Body of pancreas (tissue), 4 donors: ENCODE results near the gene ACTN4. TPM values are rescaled to one million over a fixed set of nuclear protein-coding genes. Genes with fewer than 3 reads are reported as not detected.
A peak's percentile ranks its signal among the peaks of the same experiment; 100 is the strongest.

Experiments used
- ATAC-seq: fragments of 150-250 bp; one replicate; pipeline ENCODE4 v1.9.1; 2016
- DNase-seq, 4 donors: peaks; one replicate each; pipeline ENCODE4 v3.0.0-alpha.2; 2019
- H3K27ac ChIP-seq, 4 donors: fragments of 200-600 bp; sonication (generic); 1 replicate in 3 of 4; 2 replicates in 1 of 4; pipeline versions ENCODE4 v1.5.1 to v1.6.1; 2016 to 2019; ENCODE audit warnings: mild to moderate bottlenecking in 1 of 4, mixed read lengths in 1 of 4, moderate library complexity in 1 of 4
- H3K27me3 ChIP-seq, 2 donors: fragments of 200-600 bp; sonication (generic); one replicate each; pipeline ENCODE4 v1.6.0; 2016; ENCODE audit warnings: mild to moderate bottlenecking in 1 of 2
- H3K36me3 ChIP-seq, 2 donors: fragments of 200-600 bp; sonication (generic); replicated peaks in 1 of 2; 2 replicates each; pipeline ENCODE4 v1.5.1; 2016; ENCODE audit warnings: low read depth in 2 of 2; ENCODE audit not compliant: insufficient read depth in 1 of 2
- H3K4me1 ChIP-seq: fragments of 200-600 bp; sonication (generic); one replicate; pipeline ENCODE4 v1.6.0; 2016
- H3K4me3 ChIP-seq, 2 donors: fragments of 200-600 bp; sonication (generic); 1 replicate in 1 of 2; 2 replicates in 1 of 2; pipeline ENCODE4 v1.5.1; 2016 to 2019
- H3K9me3 ChIP-seq, 3 donors: fragments of 200-600 bp; sonication (generic); 1 replicate in 2 of 3; 2 replicates in 1 of 3; pipeline ENCODE4 v1.5.1; 2016
- POLR2A ChIP-seq, 3 donors: fragments of 450-650 bp; IDR thresholded peaks; one replicate each; pipeline ENCODE4 v1.6.1; 2016; ENCODE audit warnings: antibody characterized with exemption in 3 of 3, mild to moderate bottlenecking in 2 of 3
- WGBS, 2 donors: methylation state at CpG; one replicate each; pipeline ENCODE4 v1.1.5; 2017; 5-methylcytosine and 5-hydroxymethylcytosine counted together
- intact Hi-C: fragments of 100-400 bp; cut with DNase I; formaldehyde crosslinking; loops from one replicate; pipeline ENCODE4 v1.15.1; 2023
- total RNA-seq, 2 donors: library from RNA; depleted of rRNA; stranded (reverse); fragments of >200 nt; gene quantifications; one replicate each; pipeline ENCODE4 v1.1.0, GENCODE V29; 2016
- TF ChIP-seq, protein P1 (sequence below), 7 experiments: fragments of 450-650 bp in 4 of 7; fragments of 200-600 bp in 3 of 7; sonication (generic) in 3 of 7; IDR thresholded peaks; one replicate each; pipeline ENCODE4 v1.5.1; 2016 to 2019; ENCODE audit warnings: antibody characterized with exemption in 7 of 7

ACTN4 gene
- total RNA-seq, 2 donors from 2014 or later: 143 to 148 TPM

DNA sequence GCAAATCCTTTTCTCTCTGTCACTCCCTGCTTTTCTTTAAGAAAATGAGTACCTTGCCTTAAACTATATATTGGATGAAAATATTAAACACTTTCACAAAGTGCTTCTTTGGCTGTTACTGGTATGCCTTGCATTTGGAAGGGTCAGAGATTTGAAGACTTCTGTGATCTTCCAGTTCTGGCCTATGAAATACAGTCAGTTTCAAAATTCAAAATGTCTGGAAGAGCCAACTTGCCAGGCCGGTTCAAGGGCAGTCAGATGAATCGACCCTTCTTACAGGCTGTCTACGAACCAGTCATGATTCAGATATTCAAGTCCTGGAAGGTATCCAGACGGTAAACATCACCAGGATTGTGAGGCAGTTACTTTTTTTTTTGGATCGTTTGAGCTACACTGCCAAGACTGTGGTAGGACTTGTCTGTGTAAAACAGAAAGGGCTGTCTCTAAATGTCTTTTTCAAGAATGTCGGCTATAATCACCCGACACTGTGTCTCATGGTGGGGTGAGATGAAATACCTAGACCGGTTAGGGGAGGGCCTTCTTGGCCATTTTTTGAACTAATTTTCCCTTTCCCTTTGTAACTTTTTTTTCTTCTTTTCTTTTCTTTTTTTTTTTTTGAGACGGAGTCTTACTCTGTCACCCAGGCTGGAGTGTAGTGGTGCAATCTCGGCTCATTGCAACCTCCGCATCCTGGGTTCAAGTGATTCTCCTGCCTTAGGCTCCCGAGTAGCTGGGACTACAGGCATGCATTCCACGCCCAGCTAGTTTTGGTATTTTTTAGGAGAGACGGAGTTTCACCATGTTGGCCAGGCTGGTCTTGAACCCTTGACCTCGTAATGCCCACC is 11.2 kb downstream of the ACTN4 start:
- DNase-seq (peak; percentile 67 to 91 (median 82)), ATAC-seq (peak; percentile 88)
- Histone ChIP-seq H3K9me3 (no peaks in the 10 kb centered on the region), H3K36me3 (no peaks in the 10 kb centered on the region), H3K4me1 (peaks cover 100% of the 10 kb centered on the region), H3K4me3 (no peak overlapping the region), H3K27me3 (no peaks in the 10 kb centered on the region), H3K27ac (peak overlapping the region; percentile 87 to 98 (median 94))
- 21% methylated on average over 14 of the region's 15 CpGs for WGBS, 2 donors
- TF ChIP-seq POLR2A (IDR thresholded peaks at IDR 0.05): peak in 2 of 3 donors; percentile 33 to 36
- TF ChIP-seq, protein P1, sequence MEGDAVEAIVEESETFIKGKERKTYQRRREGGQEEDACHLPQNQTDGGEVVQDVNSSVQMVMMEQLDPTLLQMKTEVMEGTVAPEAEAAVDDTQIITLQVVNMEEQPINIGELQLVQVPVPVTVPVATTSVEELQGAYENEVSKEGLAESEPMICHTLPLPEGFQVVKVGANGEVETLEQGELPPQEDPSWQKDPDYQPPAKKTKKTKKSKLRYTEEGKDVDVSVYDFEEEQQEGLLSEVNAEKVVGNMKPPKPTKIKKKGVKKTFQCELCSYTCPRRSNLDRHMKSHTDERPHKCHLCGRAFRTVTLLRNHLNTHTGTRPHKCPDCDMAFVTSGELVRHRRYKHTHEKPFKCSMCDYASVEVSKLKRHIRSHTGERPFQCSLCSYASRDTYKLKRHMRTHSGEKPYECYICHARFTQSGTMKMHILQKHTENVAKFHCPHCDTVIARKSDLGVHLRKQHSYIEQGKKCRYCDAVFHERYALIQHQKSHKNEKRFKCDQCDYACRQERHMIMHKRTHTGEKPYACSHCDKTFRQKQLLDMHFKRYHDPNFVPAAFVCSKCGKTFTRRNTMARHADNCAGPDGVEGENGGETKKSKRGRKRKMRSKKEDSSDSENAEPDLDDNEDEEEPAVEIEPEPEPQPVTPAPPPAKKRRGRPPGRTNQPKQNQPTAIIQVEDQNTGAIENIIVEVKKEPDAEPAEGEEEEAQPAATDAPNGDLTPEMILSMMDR (IDR thresholded peaks at IDR 0.05): peak in 1 of 7 experiments; percentile 1
- intact Hi-C loops: no loop called here

DNA sequence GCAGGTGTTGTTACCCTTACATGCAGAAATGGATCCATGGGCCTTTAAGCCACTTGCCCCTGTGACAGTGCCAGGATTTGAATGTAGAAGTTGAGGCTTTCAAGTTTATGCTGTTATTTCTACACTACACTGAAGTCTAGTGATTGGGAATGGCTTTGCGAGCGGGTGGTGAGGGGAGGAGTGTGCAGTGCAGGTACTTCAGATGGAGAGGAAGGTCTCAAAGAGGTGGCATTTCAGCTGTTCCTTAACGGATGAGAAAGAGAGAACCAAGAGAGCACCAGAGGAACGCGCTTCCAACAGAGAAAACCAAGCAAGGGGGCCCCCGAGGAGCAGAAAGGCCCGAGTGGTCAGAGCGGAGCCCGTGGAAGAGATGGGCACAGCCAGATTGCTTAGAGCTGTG is 13.3 kb downstream of the ACTN4 start:
- WGBS, 2 donors: 84 to 90% methylated on average over 9 of the region's 9 CpGs
- no peak for DNase-seq
- H3K9me3 ChIP-seq: no peaks in the 10 kb centered on the region
- intact Hi-C loops: no loop called here
- peaks cover 100% of the 10 kb centered on the region for H3K4me1 ChIP-seq
- H3K27me3 ChIP-seq: no peaks in the 10 kb centered on the region
- H3K36me3 ChIP-seq: no peaks in the 10 kb centered on the region
- ATAC-seq: no peak
- no peak overlapping the region for H3K4me3 ChIP-seq
- H3K27ac ChIP-seq: peak overlapping the region; percentile 50 to 98 (median 94)
- no peak for TF ChIP-seq POLR2A (IDR thresholded peaks at IDR 0.05)
- TF ChIP-seq, protein P1 (IDR thresholded peaks at IDR 0.05): no peak

DNA sequence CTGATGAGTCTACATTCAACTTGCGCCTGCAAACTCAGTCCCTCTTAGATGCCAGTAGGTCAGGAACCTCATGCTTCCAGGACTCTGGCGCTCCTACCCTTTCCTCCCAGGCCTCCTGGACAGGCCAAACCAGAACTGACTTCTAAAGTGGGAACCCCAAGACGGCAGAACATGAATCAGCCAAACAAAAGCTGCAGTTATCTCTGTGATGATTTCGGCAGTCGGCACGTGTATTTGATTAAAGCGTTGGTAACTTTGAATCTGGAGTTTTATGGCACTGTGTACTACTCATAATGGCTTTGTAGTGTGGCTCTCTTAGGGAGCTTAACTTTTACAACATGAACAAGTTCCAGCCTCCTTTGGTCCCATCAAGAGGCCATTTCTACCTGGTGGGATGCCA is 13.7 kb downstream of the ACTN4 start:
- TF ChIP-seq, protein P1 (IDR thresholded peaks at IDR 0.05): no peak
- no peak for TF ChIP-seq POLR2A (IDR thresholded peaks at IDR 0.05)
- no peaks in the 10 kb centered on the region for H3K27me3 ChIP-seq
- intact Hi-C loops: no loop called here
- 34 to 56% methylated on average over 7 of the region's 7 CpGs for WGBS, 2 donors
- H3K36me3 ChIP-seq: no peaks in the 10 kb centered on the region
- H3K9me3 ChIP-seq: no peaks in the 10 kb centered on the region
- ATAC-seq (no peak), DNase-seq (no peak)
- no peak overlapping the region for H3K4me3 ChIP-seq
- H3K4me1 ChIP-seq: peaks cover 100% of the 10 kb centered on the region
- peak overlapping the region; percentile 50 to 98 (median 94) for H3K27ac ChIP-seq

DNA sequence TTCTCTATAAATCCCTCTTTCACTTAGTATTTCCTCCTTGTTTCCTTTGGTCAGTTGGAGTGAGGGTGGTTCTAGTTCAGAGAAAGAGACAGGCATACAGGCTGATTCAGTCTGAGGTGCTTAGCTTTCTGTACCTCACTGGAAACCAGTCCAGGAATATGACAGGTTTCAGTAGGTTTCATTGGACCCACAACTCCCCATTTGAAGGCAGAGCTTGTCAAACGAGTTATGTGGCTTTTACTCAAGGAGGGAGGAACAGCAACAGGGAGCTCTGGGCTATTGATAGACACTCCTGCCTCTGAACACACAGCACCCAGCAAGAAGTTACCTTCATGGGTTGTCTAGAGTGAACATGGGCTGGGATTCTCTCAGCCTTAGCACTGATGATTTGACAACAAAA is 14.5 kb downstream of the ACTN4 start:
- H3K9me3 ChIP-seq: no peaks in the 10 kb centered on the region
- TF ChIP-seq, protein P1 (IDR thresholded peaks at IDR 0.05): no peak
- TF ChIP-seq POLR2A (IDR thresholded peaks at IDR 0.05): peak in 2 of 3 donors; percentile 48 to 52
- H3K4me1 ChIP-seq: peaks cover 100% of the 10 kb centered on the region
- H3K36me3 ChIP-seq: no peaks in the 10 kb centered on the region
- peak; percentile 59 to 82 (median 78) for DNase-seq
- H3K27ac ChIP-seq: peak overlapping the region; percentile 75 to 98 (median 94)
- no peaks in the 10 kb centered on the region for H3K27me3 ChIP-seq
- no peak overlapping the region for H3K4me3 ChIP-seq
- 0 to 5% methylated on average over 1 of the region's 1 CpG for WGBS, 2 donors
- peak; percentile 47 for ATAC-seq
- intact Hi-C loops: no loop called here
